ENCODE results near the gene KCNJ9.

GRCh38 chr1:160050619-160051018 lies 30.7 kb upstream of the KCNJ9 start:
- TF ChIP-seq EZH2 (IDR thresholded peaks at IDR 0.05; ENCODE audit: low read depth, unreplicated experiment) (no peak), CTCF (conservative IDR thresholded peaks at IDR 0.05; ENCODE audit: low read depth in 2 of 2) (no peak), REST (IDR thresholded peaks at IDR 0.05; ENCODE audit: unreplicated experiment) (no peak), POLR2AphosphoS5 (IDR thresholded peaks at IDR 0.05; ENCODE audit: low read depth) (no peak), NANOG (IDR thresholded peaks at IDR 0.05; ENCODE audit: borderline replicate concordance) (no peak)
